Brain microvascular endothelial cell (primary cell): ENCODE data around the gene CLPTM1.
A peak's percentile ranks its signal among the peaks of the same experiment; 100 is the strongest.

ENCODE experiments used
- DNase-seq: peaks from one replicate; pipeline ENCODE4 v3.0.0-alpha.2; 2020
- H3K27ac ChIP-seq: fragments of 250-450 bp; sonication (Bioruptor Pico); 2 replicates; pipeline ENCODE4 v1.5.1; 2020; ENCODE audit warnings: mild to moderate bottlenecking, moderate library complexity
- H3K27me3 ChIP-seq: fragments of 250-450 bp; sonication (Bioruptor Pico); replicated peaks from 2 replicates; pipeline ENCODE4 v1.5.1; 2020; ENCODE audit warnings: mild to moderate bottlenecking
- H3K36me3 ChIP-seq: fragments of 250-450 bp; sonication (Bioruptor Pico); replicated peaks from 2 replicates; pipeline ENCODE4 v1.5.1; 2020; ENCODE audit warnings: mild to moderate bottlenecking
- H3K4me3 ChIP-seq: 2 replicates; pipeline ENCODE4 v1.5.1; 2011; ENCODE audit warnings: low read depth, mild to moderate bottlenecking, control low read depth, low read length, moderate library complexity
- CTCF ChIP-seq: IDR thresholded peaks from 2 replicates; pipeline ENCODE4 v1.5.1; 2011; ENCODE audit warnings: low read depth, mild to moderate bottlenecking, moderate library complexity, low read length, control low read depth, inconsistent platforms; ENCODE audit errors: missing control alignments
- in situ Hi-C: cut with HindIII; loops from 2 replicates; pipeline ENCODE4 v1.10.0; 2017; ENCODE audit warnings: low sequenced_read_pairs, low pct_ligation_motif_present

CLPTM1 gene

GRCh38 chr19:44988896-44989556 is 33.8 kb downstream of the CLPTM1 start:
- H3K4me3 ChIP-seq = no peak overlapping the region
- TF ChIP-seq CTCF = peak; percentile 83
- no peak overlapping the region for H3K27ac ChIP-seq
- in situ Hi-C loops = no loop called here
- H3K36me3 ChIP-seq = peaks cover 50% of the 10 kb centered on the region
- no peaks in the 10 kb centered on the region for H3K27me3 ChIP-seq
- peak; percentile 68 for DNase-seq

GRCh38 chr19:44990459-44990858 is 35.3 kb downstream of the CLPTM1 start:
- TF ChIP-seq CTCF = no peak
- H3K27ac ChIP-seq = no peak overlapping the region
- in situ Hi-C loops = no loop called here
- no peak overlapping the region for H3K4me3 ChIP-seq
- DNase-seq = no peak
- peaks cover 43% of the 10 kb centered on the region for H3K36me3 ChIP-seq
- no peaks in the 10 kb centered on the region for H3K27me3 ChIP-seq

- no peak overlapping the region for H3K27ac ChIP-seq
- no peak for DNase-seq
- H3K27me3 ChIP-seq = no peaks in the 10 kb centered on the region
- peaks cover 38% of the 10 kb centered on the region for H3K36me3 ChIP-seq
- in situ Hi-C loops = no loop called here
- H3K4me3 ChIP-seq = no peak overlapping the region
- TF ChIP-seq CTCF = no peak
These were observed 35.8 kb downstream of the CLPTM1 start for GRCh38 chr19:44990966-44991365.

GRCh38 chr19:44992336-44993163 is 37.4 kb downstream of the CLPTM1 start:
- TF ChIP-seq CTCF = no peak
- in situ Hi-C loops = no loop called here
- Histone ChIP-seq H3K27me3 (no peaks in the 10 kb centered on the region), H3K4me3 (no peak overlapping the region), H3K36me3 (peaks cover 31% of the 10 kb centered on the region), H3K27ac (no peak overlapping the region)
- DNase-seq = no peak

GRCh38 chr19:44993526-44993925 is 38.3 kb downstream of the CLPTM1 start:
- H3K27me3 ChIP-seq = no peaks in the 10 kb centered on the region
- no peak overlapping the region for H3K27ac ChIP-seq
- in situ Hi-C loops = no loop called here
- peaks cover 27% of the 10 kb centered on the region for H3K36me3 ChIP-seq
- no peak overlapping the region for H3K4me3 ChIP-seq
- no peak for DNase-seq
- TF ChIP-seq CTCF = no peak
